ENCODE measurements around the gene BARHL2. TPM values are rescaled to one million over a fixed set of nuclear protein-coding genes. Genes with fewer than 3 reads are reported as not detected.

The BARHL2 gene
- total and polyA plus RNA-seq, 11 donors, result not detected

DNA sequence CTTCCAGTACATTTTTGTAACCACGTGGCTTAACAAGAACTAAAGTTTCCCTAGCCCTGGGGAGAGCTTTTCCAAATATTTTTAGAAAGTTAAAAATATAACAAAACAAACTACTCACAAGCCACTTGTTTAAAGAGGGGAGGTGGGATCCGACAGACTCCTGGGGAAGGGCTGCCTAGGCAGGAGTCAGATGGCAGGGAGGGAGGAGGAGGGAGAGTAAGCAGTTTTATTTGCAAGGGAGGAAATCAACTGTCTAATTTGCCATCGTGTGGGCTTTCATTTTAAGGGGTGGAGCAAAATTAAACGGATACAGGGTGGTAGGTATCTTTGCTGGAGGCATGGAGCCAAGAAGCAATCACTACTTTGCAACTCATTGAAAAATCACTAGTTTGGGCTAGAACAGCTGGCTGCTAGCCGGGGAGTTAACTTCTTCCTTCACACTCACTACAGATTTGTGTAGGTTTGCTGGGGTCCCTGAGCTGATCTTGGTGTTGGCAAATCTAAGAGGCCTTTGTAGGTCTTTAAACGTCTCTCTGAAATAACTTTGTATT lies 8.8 kb downstream of the BARHL2 start:
- intact Hi-C loops (cut with DNase I), result no loop called here
- Histone ChIP-seq H3K36me3 (no peaks in the 10 kb centered on the region), H3K4me1 (peaks cover 0 to 23% (median 9%) of the 10 kb centered on the region in 12 donors), H3K9me3 (no peaks in the 10 kb centered on the region), H3K27me3 (peaks cover 58 to 100% (median 95%) of the 10 kb centered on the region in 9 donors), H3K27ac (no peak overlapping the region), H3K4me3 (no peak overlapping the region)
- no peak for DNase-seq
- no peak for ATAC-seq
- WGBS, 4 donors, result 3 to 7% (median 3%) methylated on average over 6 of the region's 6 CpGs
- TF ChIP-seq POLR2A (IDR thresholded peaks at IDR 0.05), result no peak
- TF ChIP-seq, protein P1, sequence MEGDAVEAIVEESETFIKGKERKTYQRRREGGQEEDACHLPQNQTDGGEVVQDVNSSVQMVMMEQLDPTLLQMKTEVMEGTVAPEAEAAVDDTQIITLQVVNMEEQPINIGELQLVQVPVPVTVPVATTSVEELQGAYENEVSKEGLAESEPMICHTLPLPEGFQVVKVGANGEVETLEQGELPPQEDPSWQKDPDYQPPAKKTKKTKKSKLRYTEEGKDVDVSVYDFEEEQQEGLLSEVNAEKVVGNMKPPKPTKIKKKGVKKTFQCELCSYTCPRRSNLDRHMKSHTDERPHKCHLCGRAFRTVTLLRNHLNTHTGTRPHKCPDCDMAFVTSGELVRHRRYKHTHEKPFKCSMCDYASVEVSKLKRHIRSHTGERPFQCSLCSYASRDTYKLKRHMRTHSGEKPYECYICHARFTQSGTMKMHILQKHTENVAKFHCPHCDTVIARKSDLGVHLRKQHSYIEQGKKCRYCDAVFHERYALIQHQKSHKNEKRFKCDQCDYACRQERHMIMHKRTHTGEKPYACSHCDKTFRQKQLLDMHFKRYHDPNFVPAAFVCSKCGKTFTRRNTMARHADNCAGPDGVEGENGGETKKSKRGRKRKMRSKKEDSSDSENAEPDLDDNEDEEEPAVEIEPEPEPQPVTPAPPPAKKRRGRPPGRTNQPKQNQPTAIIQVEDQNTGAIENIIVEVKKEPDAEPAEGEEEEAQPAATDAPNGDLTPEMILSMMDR (IDR thresholded peaks at IDR 0.05), result no peak

DNA sequence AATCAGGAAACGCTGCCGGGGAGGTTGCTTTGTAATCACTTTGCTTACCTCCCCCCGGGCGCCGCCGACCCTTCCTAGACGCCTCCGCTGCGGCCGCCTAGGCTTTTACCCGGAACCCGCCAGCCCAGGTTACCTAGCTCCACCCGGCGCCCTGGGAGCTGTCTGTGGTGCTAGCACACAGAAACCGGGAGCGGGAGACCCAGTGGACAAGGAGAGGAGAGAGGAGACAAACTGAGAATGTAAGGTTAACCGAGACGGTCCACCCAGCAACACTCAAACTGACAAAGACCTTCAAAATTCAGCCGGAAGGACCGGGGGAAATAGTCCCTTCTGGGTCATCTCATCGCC lies 9.8 kb downstream of the BARHL2 start:
- H3K4me3 ChIP-seq, result peak overlapping the region in 9 of 12 donors; percentile 19 to 44 (median 29)
- WGBS, 4 donors, result 1 to 2% (median 1%) methylated on average over 20 to 21 of the region's 21 CpGs
- H3K36me3 ChIP-seq, result no peaks in the 10 kb centered on the region
- H3K9me3 ChIP-seq, result no peaks in the 10 kb centered on the region
- H3K27me3 ChIP-seq, result peaks cover 53 to 99% (median 91%) of the 10 kb centered on the region in 9 donors
- intact Hi-C loops (cut with DNase I), result no loop called here
- ATAC-seq, result peak; percentile 42 to 87 (median 78)
- H3K4me1 ChIP-seq, result peaks cover 0 to 23% (median 9%) of the 10 kb centered on the region in 12 donors
- H3K27ac ChIP-seq, result no peak overlapping the region
- DNase-seq, result no peak
- TF ChIP-seq, protein P1 (IDR thresholded peaks at IDR 0.05), result no peak
- TF ChIP-seq POLR2A (IDR thresholded peaks at IDR 0.05), result no peak

DNA sequence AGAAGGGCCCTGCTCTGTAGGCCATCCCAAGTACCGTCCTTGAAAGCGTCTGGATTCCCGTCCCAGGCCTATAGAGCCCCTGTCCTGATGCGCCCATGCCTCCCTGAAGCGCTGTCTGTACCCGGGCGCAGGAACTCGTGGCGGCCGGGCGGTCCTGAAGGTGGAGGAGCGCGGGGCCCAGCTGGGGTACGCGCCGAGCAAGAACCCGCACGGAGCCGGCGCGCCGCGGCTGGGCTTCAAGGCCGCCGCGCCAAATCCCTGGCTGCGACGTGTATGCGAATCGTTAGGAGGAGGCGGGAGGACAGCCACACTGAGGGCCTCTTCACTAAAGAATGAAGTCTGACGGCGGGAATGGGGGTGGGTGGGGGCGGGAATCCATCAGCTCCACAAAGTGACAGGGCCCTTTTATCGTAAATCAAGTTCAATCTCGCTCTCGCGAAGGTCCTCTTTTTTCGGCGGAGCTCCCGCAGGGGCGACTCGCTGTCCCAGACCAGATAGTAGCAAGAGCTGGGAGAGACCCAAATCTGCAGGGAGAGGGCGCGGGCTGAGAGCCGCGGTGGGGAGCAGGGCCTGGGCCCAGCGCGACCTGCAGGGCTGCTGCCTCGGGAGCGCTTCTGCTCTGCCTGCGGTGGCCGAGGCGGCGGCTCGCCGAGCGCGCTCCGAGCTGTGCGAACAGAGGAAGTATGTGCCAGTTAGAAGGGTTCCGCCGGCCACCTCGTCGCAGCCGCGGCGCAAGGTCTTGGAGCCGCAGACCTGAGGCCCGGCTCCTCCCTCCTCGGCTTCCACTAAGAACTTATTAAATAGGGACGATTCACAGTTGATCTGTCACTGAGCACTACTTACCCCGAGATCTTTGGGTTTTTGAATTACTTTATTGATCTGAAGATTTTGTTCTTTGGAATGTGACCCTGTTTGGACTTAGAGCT lies 10.4 kb downstream of the BARHL2 start:
- ATAC-seq, result peak in 3 of 4 donors; percentile 62 to 83 (median 80)
- intact Hi-C loops (cut with DNase I), result no loop called here
- Histone ChIP-seq H3K9me3 (no peaks in the 10 kb centered on the region), H3K27me3 (peaks cover 49 to 99% (median 91%) of the 10 kb centered on the region in 9 donors), H3K27ac (no peak overlapping the region), H3K36me3 (no peaks in the 10 kb centered on the region), H3K4me3 (peak overlapping the region in 10 of 12 donors; percentile 19 to 44 (median 32)), H3K4me1 (peaks cover 0 to 23% (median 9%) of the 10 kb centered on the region in 12 donors)
- WGBS, 4 donors, result 1 to 2% (median 2%) methylated on average over 45 to 73 of the region's 73 CpGs
- TF ChIP-seq POLR2A (IDR thresholded peaks at IDR 0.05), result no peak
- TF ChIP-seq, protein P1 (IDR thresholded peaks at IDR 0.05), result no peak
- no peak for DNase-seq

DNA sequence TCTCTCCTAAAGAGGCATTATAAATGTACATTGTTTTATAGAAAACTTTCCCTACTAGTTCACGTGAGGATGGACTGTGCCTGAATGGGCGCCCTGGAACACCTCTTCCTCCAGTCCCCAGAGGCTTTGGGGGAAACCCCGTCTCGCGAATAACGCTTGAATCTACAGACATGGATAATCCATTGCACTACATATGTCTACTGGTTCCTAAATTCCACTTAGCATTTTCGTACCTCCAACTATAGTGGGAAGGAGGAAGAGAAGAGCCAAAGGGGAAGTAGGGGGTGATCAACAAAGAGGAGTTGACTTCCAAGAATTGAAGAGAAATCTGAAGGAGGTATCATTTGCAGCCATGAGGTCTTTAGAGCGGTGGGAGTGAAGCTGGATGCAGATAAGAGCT lies 11.1 kb downstream of the BARHL2 start:
- WGBS, 4 donors, result 6 to 22% (median 7%) methylated on average over 8 of the region's 8 CpGs
- H3K27me3 ChIP-seq, result peaks cover 47 to 99% (median 85%) of the 10 kb centered on the region in 9 donors
- no peak overlapping the region for H3K27ac ChIP-seq
- H3K4me3 ChIP-seq, result no peak overlapping the region
- DNase-seq, result no peak
- no peaks in the 10 kb centered on the region for H3K9me3 ChIP-seq
- TF ChIP-seq POLR2A (IDR thresholded peaks at IDR 0.05), result no peak
- TF ChIP-seq, protein P1 (IDR thresholded peaks at IDR 0.05), result no peak
- intact Hi-C loops (cut with DNase I), result no loop called here
- no peak for ATAC-seq
- no peaks in the 10 kb centered on the region for H3K36me3 ChIP-seq
- H3K4me1 ChIP-seq, result peaks cover 0 to 20% (median 9%) of the 10 kb centered on the region in 12 donors

Measured in heart left ventricle (tissue), 16 donors.